ENCODE measurements around the gene CACNA1C. TPM values are rescaled to one million over a fixed set of nuclear protein-coding genes. Genes with fewer than 3 reads are reported as not detected.

Gene CACNA1C
- total RNA-seq, 2 donors from 2014 or later: 0.84 to 10.2 TPM

DNA sequence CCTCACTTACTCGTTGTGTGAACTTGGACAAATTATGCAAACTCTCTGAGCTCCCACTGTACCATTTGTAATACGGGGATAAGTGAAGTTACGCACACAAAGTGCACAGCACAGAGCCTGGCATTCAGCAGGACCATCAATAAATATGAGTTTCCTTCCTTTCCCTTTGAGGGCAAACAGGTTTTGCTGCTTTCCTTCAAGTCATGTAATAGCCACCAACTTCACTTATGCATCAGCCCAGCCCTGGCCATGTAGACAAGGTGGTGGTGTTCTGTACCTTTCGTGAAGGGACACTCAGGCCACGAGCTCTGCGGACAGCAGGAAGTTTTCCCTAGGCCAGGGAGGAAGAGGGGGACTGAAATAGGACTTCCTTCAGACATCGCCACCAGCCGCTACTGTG, 272.7 kb downstream of the CACNA1C start:
- Histone ChIP-seq H3K4me3 (no peak overlapping the region), H3K9ac (ENCODE audit: low read depth in 2 of 2, low read length in 2 of 2) (no peak overlapping the region), H3K9me3 (no peaks in the 10 kb centered on the region), H3K4me1 (no peaks in the 10 kb centered on the region), H3K27me3 (no peaks in the 10 kb centered on the region), H3K36me3 (no peaks in the 10 kb centered on the region), H3K27ac (no peak overlapping the region)
- TF ChIP-seq, protein P1, sequence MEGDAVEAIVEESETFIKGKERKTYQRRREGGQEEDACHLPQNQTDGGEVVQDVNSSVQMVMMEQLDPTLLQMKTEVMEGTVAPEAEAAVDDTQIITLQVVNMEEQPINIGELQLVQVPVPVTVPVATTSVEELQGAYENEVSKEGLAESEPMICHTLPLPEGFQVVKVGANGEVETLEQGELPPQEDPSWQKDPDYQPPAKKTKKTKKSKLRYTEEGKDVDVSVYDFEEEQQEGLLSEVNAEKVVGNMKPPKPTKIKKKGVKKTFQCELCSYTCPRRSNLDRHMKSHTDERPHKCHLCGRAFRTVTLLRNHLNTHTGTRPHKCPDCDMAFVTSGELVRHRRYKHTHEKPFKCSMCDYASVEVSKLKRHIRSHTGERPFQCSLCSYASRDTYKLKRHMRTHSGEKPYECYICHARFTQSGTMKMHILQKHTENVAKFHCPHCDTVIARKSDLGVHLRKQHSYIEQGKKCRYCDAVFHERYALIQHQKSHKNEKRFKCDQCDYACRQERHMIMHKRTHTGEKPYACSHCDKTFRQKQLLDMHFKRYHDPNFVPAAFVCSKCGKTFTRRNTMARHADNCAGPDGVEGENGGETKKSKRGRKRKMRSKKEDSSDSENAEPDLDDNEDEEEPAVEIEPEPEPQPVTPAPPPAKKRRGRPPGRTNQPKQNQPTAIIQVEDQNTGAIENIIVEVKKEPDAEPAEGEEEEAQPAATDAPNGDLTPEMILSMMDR (IDR thresholded peaks at IDR 0.05): no peak
- intact Hi-C loops (cut with DNase I): no loop called here
- no peak for DNase-seq

DNA sequence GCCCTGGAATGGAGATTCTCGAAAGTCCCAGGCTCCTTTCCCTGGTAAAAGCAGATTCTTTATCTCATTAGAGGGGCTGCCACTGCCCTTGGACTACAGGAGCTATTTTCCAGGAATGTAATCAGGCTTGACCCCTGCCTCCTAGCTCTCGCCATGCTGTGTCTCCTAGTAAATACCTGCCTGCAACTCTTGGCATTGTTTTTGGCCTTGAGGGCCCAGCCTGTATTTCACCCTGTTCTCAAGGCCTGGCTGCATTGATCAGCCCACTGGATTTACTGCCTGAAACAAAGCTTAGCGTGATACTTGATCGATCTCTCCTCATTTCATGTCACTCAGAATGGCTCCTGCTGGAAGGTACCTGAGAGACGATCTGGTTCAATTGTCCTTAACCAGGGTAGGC, 273.7 kb downstream of the CACNA1C start:
- TF ChIP-seq, protein P1 (IDR thresholded peaks at IDR 0.05): no peak
- intact Hi-C loops (cut with DNase I): no loop called here
- H3K4me1 ChIP-seq: no peaks in the 10 kb centered on the region
- no peak for DNase-seq
- H3K9me3 ChIP-seq: no peaks in the 10 kb centered on the region
- H3K9ac ChIP-seq (ENCODE audit: low read depth in 2 of 2, low read length in 2 of 2): no peak overlapping the region
- no peak overlapping the region for H3K4me3 ChIP-seq
- no peaks in the 10 kb centered on the region for H3K36me3 ChIP-seq
- H3K27me3 ChIP-seq: no peaks in the 10 kb centered on the region
- H3K27ac ChIP-seq: no peak overlapping the region

DNA sequence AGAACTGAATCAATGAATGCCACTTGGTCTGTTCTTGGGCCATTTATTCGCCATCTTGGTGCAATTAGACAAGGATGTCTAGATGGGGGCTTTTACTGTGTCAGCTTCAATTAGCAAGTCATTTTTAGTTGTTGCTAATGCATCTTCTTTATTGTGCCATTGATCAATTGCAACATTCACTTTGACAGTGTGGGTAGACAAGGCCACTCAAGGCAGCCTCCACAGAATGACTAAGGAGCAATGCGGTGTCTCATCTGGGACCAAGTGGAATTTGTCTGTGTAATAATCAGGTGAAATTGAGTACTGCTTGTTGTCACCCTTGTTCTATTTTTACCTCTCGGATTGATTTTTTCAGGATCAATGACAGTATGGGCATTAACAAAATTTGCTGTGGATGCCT, 275.9 kb downstream of the CACNA1C start:
- H3K9ac ChIP-seq (ENCODE audit: low read depth in 2 of 2, low read length in 2 of 2): no peak overlapping the region
- intact Hi-C loops (cut with DNase I): no loop called here
- no peak overlapping the region for H3K27ac ChIP-seq
- H3K27me3 ChIP-seq: no peaks in the 10 kb centered on the region
- no peak for DNase-seq
- no peaks in the 10 kb centered on the region for H3K9me3 ChIP-seq
- no peaks in the 10 kb centered on the region for H3K4me1 ChIP-seq
- H3K4me3 ChIP-seq: no peak overlapping the region
- TF ChIP-seq, protein P1 (IDR thresholded peaks at IDR 0.05): no peak
- no peaks in the 10 kb centered on the region for H3K36me3 ChIP-seq

DNA sequence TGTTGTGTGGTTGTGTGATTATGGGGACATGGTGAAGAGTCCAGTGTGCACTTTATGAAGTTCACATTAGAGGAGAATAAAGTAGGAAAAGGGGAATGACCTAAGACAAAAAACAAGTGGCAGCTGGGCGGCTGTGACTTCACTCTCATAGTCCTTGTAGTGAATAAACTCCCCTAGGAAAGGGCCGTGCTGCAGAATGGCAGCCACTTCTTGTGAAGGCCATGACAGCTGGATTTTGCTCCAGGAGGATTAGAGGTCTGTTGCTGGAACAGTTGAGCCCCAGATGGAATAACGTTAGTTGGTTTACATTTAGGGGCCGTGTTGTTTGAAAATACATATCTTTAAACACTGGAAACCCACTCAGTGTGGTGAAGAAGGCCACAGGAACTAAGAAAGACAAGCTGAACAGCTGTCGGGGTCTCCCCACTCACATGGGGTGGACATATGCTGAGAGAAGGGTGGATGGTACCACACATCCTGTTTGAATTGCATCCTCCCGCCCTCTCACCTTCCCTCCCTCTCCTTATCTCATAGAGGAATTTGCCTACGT, 276.9 kb downstream of the CACNA1C start:
- H3K27me3 ChIP-seq: no peaks in the 10 kb centered on the region
- no peak for DNase-seq
- no peaks in the 10 kb centered on the region for H3K36me3 ChIP-seq
- H3K27ac ChIP-seq: no peak overlapping the region
- H3K4me3 ChIP-seq: no peak overlapping the region
- H3K4me1 ChIP-seq: no peaks in the 10 kb centered on the region
- no peaks in the 10 kb centered on the region for H3K9me3 ChIP-seq
- TF ChIP-seq, protein P1 (IDR thresholded peaks at IDR 0.05): no peak
- intact Hi-C loops (cut with DNase I): no loop called here
- H3K9ac ChIP-seq (ENCODE audit: low read depth in 2 of 2, low read length in 2 of 2): no peak overlapping the region

DNA sequence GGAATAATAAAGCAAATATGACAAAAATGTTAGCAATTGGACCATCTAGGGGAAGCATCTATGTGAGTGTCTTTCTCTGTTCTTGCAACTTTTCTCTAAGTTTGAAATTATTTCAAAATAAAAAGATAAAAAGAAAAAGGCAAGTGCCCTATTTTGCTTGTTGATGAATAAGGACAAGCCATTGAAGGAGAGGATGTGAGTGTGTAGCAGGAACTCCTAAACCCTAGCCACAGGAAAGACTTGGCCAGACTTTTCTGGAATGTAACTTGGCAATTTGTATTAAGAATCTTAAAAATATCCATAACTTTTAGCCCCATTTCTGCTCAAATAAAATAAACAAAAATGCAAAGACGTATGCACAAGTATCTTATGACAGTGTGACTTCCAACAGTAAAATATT, 279.4 kb downstream of the CACNA1C start:
- intact Hi-C loops (cut with DNase I): no loop called here
- Histone ChIP-seq H3K27ac (no peak overlapping the region), H3K27me3 (no peaks in the 10 kb centered on the region), H3K36me3 (no peaks in the 10 kb centered on the region), H3K9me3 (no peaks in the 10 kb centered on the region), H3K9ac (ENCODE audit: low read depth in 2 of 2, low read length in 2 of 2) (no peak overlapping the region), H3K4me3 (no peak overlapping the region), H3K4me1 (no peaks in the 10 kb centered on the region)
- no peak for DNase-seq
- TF ChIP-seq, protein P1 (IDR thresholded peaks at IDR 0.05): no peak
